Stomach (tissue), 4 donors: Measurements from ENCODE around the gene ULK4.

Source experiments
- POLR2A ChIP-seq, 4 donors: fragments of 450-650 bp; IDR thresholded peaks; one replicate each; pipeline ENCODE4 v1.6.1; 2016; ENCODE audit warnings: antibody characterized with exemption in 4 of 4, control low read depth in 2 of 4, mild to moderate bottlenecking in 1 of 4, moderate library complexity in 1 of 4
- TF ChIP-seq, protein P1 (sequence below), 7 experiments: fragments of 450-650 bp in 4 of 7; fragments of 200-600 bp in 3 of 7; sonication (generic) in 3 of 7; IDR thresholded peaks; one replicate each; pipeline ENCODE4 v1.5.1; 2016 to 2019; ENCODE audit warnings: antibody characterized with exemption in 7 of 7, control low read depth in 2 of 7, mild to moderate bottlenecking in 1 of 7

GRCh38 chr3:41224120-41224806, 737.6 kb downstream of the ULK4 start:
- TF ChIP-seq, protein P1, sequence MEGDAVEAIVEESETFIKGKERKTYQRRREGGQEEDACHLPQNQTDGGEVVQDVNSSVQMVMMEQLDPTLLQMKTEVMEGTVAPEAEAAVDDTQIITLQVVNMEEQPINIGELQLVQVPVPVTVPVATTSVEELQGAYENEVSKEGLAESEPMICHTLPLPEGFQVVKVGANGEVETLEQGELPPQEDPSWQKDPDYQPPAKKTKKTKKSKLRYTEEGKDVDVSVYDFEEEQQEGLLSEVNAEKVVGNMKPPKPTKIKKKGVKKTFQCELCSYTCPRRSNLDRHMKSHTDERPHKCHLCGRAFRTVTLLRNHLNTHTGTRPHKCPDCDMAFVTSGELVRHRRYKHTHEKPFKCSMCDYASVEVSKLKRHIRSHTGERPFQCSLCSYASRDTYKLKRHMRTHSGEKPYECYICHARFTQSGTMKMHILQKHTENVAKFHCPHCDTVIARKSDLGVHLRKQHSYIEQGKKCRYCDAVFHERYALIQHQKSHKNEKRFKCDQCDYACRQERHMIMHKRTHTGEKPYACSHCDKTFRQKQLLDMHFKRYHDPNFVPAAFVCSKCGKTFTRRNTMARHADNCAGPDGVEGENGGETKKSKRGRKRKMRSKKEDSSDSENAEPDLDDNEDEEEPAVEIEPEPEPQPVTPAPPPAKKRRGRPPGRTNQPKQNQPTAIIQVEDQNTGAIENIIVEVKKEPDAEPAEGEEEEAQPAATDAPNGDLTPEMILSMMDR (IDR thresholded peaks at IDR 0.05) = no peak
- no peak for TF ChIP-seq POLR2A (IDR thresholded peaks at IDR 0.05)
